GM12874 (cell line): Measurements from ENCODE around the gene KIT.

Experiments used
- TF ChIP-seq, protein P1 (sequence below): IDR thresholded peaks from 2 replicates; pipeline ENCODE4 v1.5.1; 2011; ENCODE audit warnings: low read depth, mild to moderate bottlenecking, control low read depth, low read length, moderate library complexity; ENCODE audit not compliant: insufficient read depth

KIT gene

GRCh38 chr4:54731976-54732375 is 74.2 kb downstream of the KIT start:
- TF ChIP-seq, protein P1, sequence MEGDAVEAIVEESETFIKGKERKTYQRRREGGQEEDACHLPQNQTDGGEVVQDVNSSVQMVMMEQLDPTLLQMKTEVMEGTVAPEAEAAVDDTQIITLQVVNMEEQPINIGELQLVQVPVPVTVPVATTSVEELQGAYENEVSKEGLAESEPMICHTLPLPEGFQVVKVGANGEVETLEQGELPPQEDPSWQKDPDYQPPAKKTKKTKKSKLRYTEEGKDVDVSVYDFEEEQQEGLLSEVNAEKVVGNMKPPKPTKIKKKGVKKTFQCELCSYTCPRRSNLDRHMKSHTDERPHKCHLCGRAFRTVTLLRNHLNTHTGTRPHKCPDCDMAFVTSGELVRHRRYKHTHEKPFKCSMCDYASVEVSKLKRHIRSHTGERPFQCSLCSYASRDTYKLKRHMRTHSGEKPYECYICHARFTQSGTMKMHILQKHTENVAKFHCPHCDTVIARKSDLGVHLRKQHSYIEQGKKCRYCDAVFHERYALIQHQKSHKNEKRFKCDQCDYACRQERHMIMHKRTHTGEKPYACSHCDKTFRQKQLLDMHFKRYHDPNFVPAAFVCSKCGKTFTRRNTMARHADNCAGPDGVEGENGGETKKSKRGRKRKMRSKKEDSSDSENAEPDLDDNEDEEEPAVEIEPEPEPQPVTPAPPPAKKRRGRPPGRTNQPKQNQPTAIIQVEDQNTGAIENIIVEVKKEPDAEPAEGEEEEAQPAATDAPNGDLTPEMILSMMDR, result no peak

- TF ChIP-seq, protein P1, result no peak
Observed at GRCh38 chr4:54737421-54737820, 79.7 kb downstream of the KIT start.

- TF ChIP-seq, protein P1, result no peak
Observed at GRCh38 chr4:54741202-54741601, 83.4 kb downstream of the KIT start.

- TF ChIP-seq, protein P1, result no peak
Observed at GRCh38 chr4:54742636-54743399, 85.1 kb downstream of the KIT start.

- TF ChIP-seq, protein P1, result no peak
Observed at GRCh38 chr4:54743562-54743961, 85.8 kb downstream of the KIT start.

GRCh38 chr4:54744487-54744886 is 86.7 kb downstream of the KIT start:
- TF ChIP-seq, protein P1, result no peak

GRCh38 chr4:54745031-54745770 is 87.4 kb downstream of the KIT start:
- TF ChIP-seq, protein P1, result no peak
